H9 (cell line): ENCODE results near the gene SMYD1. TPM values are rescaled to one million over a fixed set of nuclear protein-coding genes. Genes with fewer than 3 reads are reported as not detected.
A peak's percentile ranks its signal among the peaks of the same experiment; 100 is the strongest.

ENCODE experiments used
- DNase-seq: peaks from one replicate; pipeline ENCODE4 v3.0.0-alpha.2; 2017
- H2AFZ ChIP-seq: one replicate; pipeline ENCODE4 v1.6.1; 2013; ENCODE audit warnings: mild to moderate bottlenecking, low read length, control low read depth, moderate library complexity
- H2AK5ac ChIP-seq: 2 replicates; pipeline ENCODE4 v1.6.1; 2013; ENCODE audit warnings: low read length, control low read depth, mixed read lengths; ENCODE audit not compliant: insufficient read length
- H2BK120ac ChIP-seq: one replicate; pipeline ENCODE4 v1.6.1; 2013; ENCODE audit warnings: low read depth, mild to moderate bottlenecking, low read length, control low read depth, inconsistent platforms; ENCODE audit not compliant: poor library complexity, severe bottlenecking
- H2BK12ac ChIP-seq: 2 replicates; pipeline ENCODE4 v1.6.1; 2013; ENCODE audit warnings: low read length, control low read depth, mixed read lengths, low read depth; ENCODE audit not compliant: insufficient read length
- H2BK15ac ChIP-seq: 2 replicates; pipeline ENCODE4 v1.6.1; 2013; ENCODE audit warnings: low read depth, low read length, control low read depth
- H2BK20ac ChIP-seq: one replicate; pipeline ENCODE4 v1.6.1; 2013; ENCODE audit warnings: low read depth, mild to moderate bottlenecking, low read length, control low read depth, inconsistent platforms; ENCODE audit not compliant: poor library complexity, severe bottlenecking
- H2BK5ac ChIP-seq: 2 replicates; pipeline ENCODE4 v1.6.1; 2013; ENCODE audit warnings: low read length, control low read depth, mixed read lengths; ENCODE audit not compliant: insufficient read length
- H3K14ac ChIP-seq: 2 replicates; pipeline ENCODE4 v1.6.1; 2013; ENCODE audit warnings: low read length, control low read depth; ENCODE audit not compliant: insufficient read depth
- H3K18ac ChIP-seq: 2 replicates; pipeline ENCODE4 v1.6.1; 2013; ENCODE audit warnings: low read depth, mild to moderate bottlenecking, mixed read lengths, low read length, control low read depth; ENCODE audit not compliant: insufficient read length
- H3K23ac ChIP-seq: 2 replicates; pipeline ENCODE4 v1.6.1; 2013; ENCODE audit warnings: low read length, control low read depth, mixed read lengths, low read depth; ENCODE audit not compliant: insufficient read length
- H3K23me2 ChIP-seq: 2 replicates; pipeline ENCODE4 v1.6.1; 2013; ENCODE audit warnings: low read depth, mild to moderate bottlenecking, mixed read lengths, low read length, control low read depth; ENCODE audit not compliant: insufficient read length, poor library complexity, severe bottlenecking
- H3K27ac ChIP-seq: 2 replicates; pipeline ENCODE4 v1.5.1; 2013; ENCODE audit warnings: low read length, control low read depth, mixed read lengths, low read depth; ENCODE audit not compliant: insufficient read length
- H3K27me3 ChIP-seq: 2 replicates; pipeline ENCODE4 v1.6.1; 2013; ENCODE audit warnings: low read length, control low read depth, inconsistent platforms; ENCODE audit not compliant: insufficient read depth
- H3K4ac ChIP-seq: 2 replicates; pipeline ENCODE4 v1.6.1; 2013; ENCODE audit warnings: low read depth, mild to moderate bottlenecking, control low read depth, inconsistent platforms, low read length, moderate library complexity
- H3K4me1 ChIP-seq: 2 replicates; pipeline ENCODE4 v1.6.1; 2013; ENCODE audit warnings: low read length, control low read depth, inconsistent platforms; ENCODE audit not compliant: insufficient read depth
- H3K4me2 ChIP-seq: 2 replicates; pipeline ENCODE4 v1.6.1; 2013; ENCODE audit warnings: low read length, control low read depth, mixed read lengths; ENCODE audit not compliant: insufficient read length, insufficient read depth
- H3K56ac ChIP-seq: 2 replicates; pipeline ENCODE4 v1.6.1; 2013; ENCODE audit warnings: low read depth, mild to moderate bottlenecking, mixed read lengths, low read length, control low read depth; ENCODE audit not compliant: insufficient read length
- H3K79me1 ChIP-seq: 2 replicates; pipeline ENCODE4 v1.6.1; 2013; ENCODE audit warnings: low read depth, mild to moderate bottlenecking, moderate library complexity, low read length, control low read depth, inconsistent platforms; ENCODE audit not compliant: insufficient read depth, poor library complexity, severe bottlenecking
- H3K79me2 ChIP-seq: 2 replicates; pipeline ENCODE4 v1.6.1; 2013; ENCODE audit warnings: low read length, control low read depth, inconsistent platforms; ENCODE audit not compliant: insufficient read depth
- H3K9ac ChIP-seq: 2 replicates; pipeline ENCODE4 v1.6.1; 2013; ENCODE audit warnings: low read length, control low read depth, mixed read lengths; ENCODE audit not compliant: insufficient read length; ENCODE audit errors: extremely low read depth
- H3K9me3 ChIP-seq: one replicate; pipeline ENCODE4 v1.6.1; 2013; ENCODE audit warnings: low read depth, low read length, inconsistent platforms; ENCODE audit not compliant: control insufficient read depth
- H3T11ph ChIP-seq: one replicate; pipeline ENCODE4 v1.6.1; 2013; ENCODE audit warnings: mild to moderate bottlenecking, low read length, control low read depth, inconsistent platforms
- H4K20me1 ChIP-seq: one replicate; pipeline ENCODE4 v1.6.1; 2013; ENCODE audit not compliant: control insufficient read depth, insufficient read length, insufficient read depth
- H4K5ac ChIP-seq: 2 replicates; pipeline ENCODE4 v1.6.1; 2013; ENCODE audit warnings: low read depth, mild to moderate bottlenecking, mixed read lengths, low read length, control low read depth; ENCODE audit not compliant: insufficient read length
- H4K8ac ChIP-seq: replicated peaks from 2 replicates; pipeline ENCODE4 v1.6.1; 2013; ENCODE audit warnings: low read length, control low read depth, mixed read lengths, low read depth; ENCODE audit not compliant: insufficient read length
- H4K91ac ChIP-seq: 2 replicates; pipeline ENCODE4 v1.6.1; 2013; ENCODE audit warnings: low read depth, mild to moderate bottlenecking, moderate library complexity, mixed read lengths, low read length, control low read depth; ENCODE audit not compliant: insufficient read length
- H3K27ac Mint-ChIP-seq, 3 experiments: 2 replicates in 2 of 3; 3 replicates in 1 of 3; pipeline ENCODE4 v1.8.0; 2020 to 2021; ENCODE audit warnings: mixed read lengths in 3 of 3, mild to moderate bottlenecking in 1 of 3, moderate library complexity in 1 of 3
- H3K27me3 Mint-ChIP-seq: 2 replicates; pipeline ENCODE4 v1.8.0; 2021; ENCODE audit warnings: low read depth, mild to moderate bottlenecking, moderate library complexity, mixed read lengths
- H3K36me3 Mint-ChIP-seq, 3 experiments: 2 replicates in 2 of 3; 3 replicates in 1 of 3; pipeline ENCODE4 v1.8.0; 2020 to 2021; ENCODE audit warnings: low read depth in 3 of 3, mixed read lengths in 3 of 3; ENCODE audit not compliant: insufficient read depth in 1 of 3
- H3K4me1 Mint-ChIP-seq, 2 experiments: 2 replicates each; pipeline ENCODE4 v1.8.0; 2020; ENCODE audit warnings: mixed read lengths in 2 of 2
- H3K4me3 Mint-ChIP-seq, 2 experiments: 2 replicates in 1 of 2; 3 replicates in 1 of 2; pipeline ENCODE4 v1.8.0; 2020 to 2021; ENCODE audit warnings: mild to moderate bottlenecking in 2 of 2, mixed read lengths in 2 of 2, moderate library complexity in 1 of 2
- H3K9me3 Mint-ChIP-seq, 2 experiments: 2 replicates in 1 of 2; 3 replicates in 1 of 2; pipeline ENCODE4 v1.8.0; 2020; ENCODE audit warnings: mild to moderate bottlenecking in 2 of 2, mixed read lengths in 2 of 2, moderate library complexity in 1 of 2
- CTCF ChIP-seq: fragments of 200-600 bp; sonication (generic); conservative IDR thresholded peaks from 3 replicates; pipeline ENCODE4 v1.8.0; 2021; ENCODE audit warnings: antibody characterized with exemption, mild to moderate bottlenecking
- WGBS: extraction: QIAGEN DNeasy Blood & Tissue Kit; methylation state at CpG from one replicate; pipeline ENCODE4 v1.1.7; 2013; ENCODE audit warnings: missing lambda C conversion rate, low lambda C conversion rate, mixed read lengths; ENCODE audit not compliant: insufficient read length; ENCODE audit errors: extremely low coverage; 5-methylcytosine and 5-hydroxymethylcytosine counted together
- total RNA-seq: library from RNA; stranded (reverse); gene quantifications from 2 replicates; pipeline ENCODE4 v1.2.1, GENCODE V29; 2021

The SMYD1 gene
- total RNA-seq, 1 experiment from 2014 or later, result not detected

DNA sequence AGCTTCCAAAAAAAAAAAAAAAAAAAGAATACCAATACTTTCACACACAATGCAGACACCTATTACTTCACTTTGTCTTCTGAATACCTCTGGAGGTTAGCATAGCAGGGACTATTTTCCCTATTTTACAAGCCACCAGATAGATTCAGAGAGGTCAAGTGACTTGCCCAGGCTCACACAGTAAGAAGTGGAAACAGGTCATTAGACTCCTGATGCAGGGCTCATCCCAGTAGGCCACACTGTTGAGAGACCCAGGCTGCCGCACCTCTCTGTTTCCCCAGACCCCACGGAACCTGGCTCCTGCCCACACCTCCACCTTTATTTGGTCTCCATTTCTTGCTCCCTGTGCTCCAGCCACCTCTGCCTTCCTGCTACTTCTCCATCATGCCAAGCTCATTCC is 19.4 kb downstream of the SMYD1 start:
- H4K91ac ChIP-seq, result no peak overlapping the region
- H3K56ac ChIP-seq, result no peak overlapping the region
- Mint-ChIP-seq H3K36me3 (no peaks in the 10 kb centered on the region), H3K9me3 (no peaks in the 10 kb centered on the region), H3K4me1 (peaks cover 14% of the 10 kb centered on the region in 2 experiments), H3K4me3 (no peak overlapping the region), H3K27ac (peak overlapping the region in 1 of 3 experiments; percentile 57; a peak in 1 of 7 replicates), H3K27me3 (no peaks in the 10 kb centered on the region; the same call in 1 of the 2 replicates)
- no peak overlapping the region for H2BK120ac ChIP-seq
- H4K5ac ChIP-seq, result no peak overlapping the region
- peaks cover 9% of the 10 kb centered on the region for H3K4me1 ChIP-seq
- H4K8ac ChIP-seq, result no peak overlapping the region
- no peak overlapping the region for H3K14ac ChIP-seq
- no peak for TF ChIP-seq CTCF
- no peak overlapping the region for H2AFZ ChIP-seq
- no peak for DNase-seq
- H2AK5ac ChIP-seq, result no peak overlapping the region
- H2BK15ac ChIP-seq, result no peak overlapping the region
- H2BK20ac ChIP-seq, result no peak overlapping the region
- no peaks in the 10 kb centered on the region for H4K20me1 ChIP-seq
- no peaks in the 10 kb centered on the region for H3K23me2 ChIP-seq
- no peak overlapping the region for H3K4me2 ChIP-seq
- no peak overlapping the region for H3K4ac ChIP-seq
- H3K79me2 ChIP-seq, result no peaks in the 10 kb centered on the region
- no peak overlapping the region for H3K18ac ChIP-seq
- no peak overlapping the region for H3K27ac ChIP-seq
- no peak overlapping the region for H3K23ac ChIP-seq
- H3K27me3 ChIP-seq, result no peaks in the 10 kb centered on the region; the same call in 1 of the 2 replicates
- H2BK12ac ChIP-seq, result no peak overlapping the region
- no CpG with 5 or more reads among the region's 2 CpGs for WGBS
- no peak overlapping the region for H3K9ac ChIP-seq
- H2BK5ac ChIP-seq, result no peak overlapping the region
- no peaks in the 10 kb centered on the region for H3K9me3 ChIP-seq
- no peak overlapping the region for H3T11ph ChIP-seq
- no peaks in the 10 kb centered on the region for H3K79me1 ChIP-seq
